Right cardiac atrium (tissue), 5 donors: ENCODE data around the gene RNF213. TPM values are rescaled to one million over a fixed set of nuclear protein-coding genes. Genes with fewer than 3 reads are reported as not detected.

Experiments
- ATAC-seq, 2 donors: fragments of 200-7000 bp; cut with Tn5 transposase; one replicate each; pipeline versions ENCODE4 v1.8.0 to v1.9.1; 2020; ENCODE audit warnings: moderate library complexity in 2 of 2, mild to moderate bottlenecking in 1 of 2
- DNase-seq, 3 donors: peaks; one replicate each; pipeline ENCODE4 v3.0.0-alpha.2; 2020
- H3K27ac ChIP-seq: one replicate; pipeline ENCODE4 v1.5.1; 2013; ENCODE audit warnings: mild to moderate bottlenecking, low read length, control low read depth, moderate library complexity
- H3K27me3 ChIP-seq: one replicate; pipeline ENCODE4 v1.6.1; 2013; ENCODE audit not compliant: control insufficient read depth, insufficient read depth
- H3K4me1 ChIP-seq: one replicate; pipeline ENCODE4 v1.6.1; 2013; ENCODE audit warnings: low read length; ENCODE audit not compliant: control insufficient read depth, insufficient read depth
- H3K4me3 ChIP-seq: one replicate; pipeline ENCODE4 v1.5.1; 2013; ENCODE audit warnings: low read length, control low read depth
- H3K9me3 ChIP-seq: one replicate; pipeline ENCODE4 v1.6.1; 2013; ENCODE audit warnings: low read length; ENCODE audit not compliant: control insufficient read depth
- WGBS: extraction: QIAGEN DNeasy Blood & Tissue Kit; methylation state at CpG from one replicate; pipeline ENCODE4 v1.1.7; 2013; 5-methylcytosine and 5-hydroxymethylcytosine counted together
- intact Hi-C, 4 donors: fragments of 100-400 bp; cut with DNase I; formaldehyde crosslinking; loops; one replicate each; pipeline versions ENCODE4 v1.11.0 to v1.14.0; 2022 to 2023
- polyA plus RNA-seq: library from polyadenylated mRNA; stranded (reverse); fragments of 200-250 nt; gene quantifications from one replicate; pipeline ENCODE4 v1.2.3, GENCODE V29; 2013
- total RNA-seq, 4 donors: library from RNA; stranded (reverse); fragmentation: NEBNext Ultra II Directional; extraction: Animal tissue kit (Norgen Biotek cat#: 25700); gene quantifications; one replicate each; pipeline ENCODE4 v1.2.1, GENCODE V29; 2021
- donor health status: healthy with polysubstance abuse.
- donor health status: DM: no; HTN: yes; CAD: no.
- donor health status: DM: no; HTN: no; CAD: no.
- donor health status: DM: no; HTN: yes; CAD: no; lungs with severe emphysema.
- donor health status: DM: yes; HTN: yes; CAD: no.

Gene RNF213
- total and polyA plus RNA-seq, 5 donors = 28.7 to 49.7 (median 43.0) TPM

GRCh38 chr17:80224683-80225082, 36.0 kb upstream of the RNF213 start:
- WGBS = 89% methylated on average over 6 of the region's 6 CpGs
- no peak overlapping the region for H3K4me3 ChIP-seq
- no peaks in the 10 kb centered on the region for H3K9me3 ChIP-seq
- DNase-seq = peak in 2 of 3 donors; percentile 24 to 39
- no peak overlapping the region for H3K27ac ChIP-seq
- H3K4me1 ChIP-seq = no peaks in the 10 kb centered on the region
- intact Hi-C loops = no loop called here
- no peak for ATAC-seq
- no peaks in the 10 kb centered on the region for H3K27me3 ChIP-seq

DNA sequence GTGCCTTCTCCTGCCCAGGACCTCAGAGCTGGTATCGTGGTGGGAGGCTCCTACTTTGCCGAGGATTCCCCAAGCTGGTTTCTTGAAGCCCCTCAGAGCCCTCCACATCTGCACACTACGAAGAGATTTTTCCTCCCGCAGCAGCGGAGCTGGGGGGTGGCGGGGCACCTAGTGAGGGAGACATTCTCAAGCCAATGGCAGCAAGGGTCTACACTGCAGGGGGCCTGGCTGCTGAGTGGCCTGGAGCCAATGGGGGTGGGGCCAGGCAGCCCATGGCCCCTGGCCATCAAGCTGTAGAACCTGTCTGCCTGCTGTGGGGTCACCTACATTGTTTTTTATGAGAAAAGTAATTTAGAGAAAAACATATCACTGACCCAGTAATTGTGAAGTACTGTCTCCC, 35.4 kb upstream of the RNF213 start:
- DNase-seq = peak in 2 of 3 donors; percentile 11 to 15
- Histone ChIP-seq H3K4me3 (no peak overlapping the region), H3K27me3 (no peaks in the 10 kb centered on the region), H3K4me1 (no peaks in the 10 kb centered on the region), H3K27ac (no peak overlapping the region), H3K9me3 (no peaks in the 10 kb centered on the region)
- intact Hi-C loops = no loop called here
- ATAC-seq = no peak
- 88% methylated on average over 6 of the region's 6 CpGs for WGBS

DNA sequence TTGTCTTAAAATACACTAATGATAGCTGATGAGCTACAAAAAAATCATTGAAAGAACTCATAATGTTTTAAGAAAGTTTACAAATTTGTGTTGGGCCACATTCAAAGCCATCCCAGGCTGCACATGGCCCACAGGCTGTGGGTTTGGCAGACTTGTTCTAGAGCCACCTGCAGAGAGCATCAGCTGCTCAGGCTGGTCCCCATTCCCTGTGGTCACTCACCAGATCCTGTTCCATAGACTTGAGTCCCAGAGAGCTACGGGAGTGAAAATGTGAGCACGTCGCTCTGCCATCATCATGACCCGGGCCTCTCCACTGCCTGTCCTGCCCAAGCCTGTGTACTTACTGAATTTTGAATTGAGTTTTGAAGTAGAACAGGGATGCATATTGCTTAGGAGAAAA, 33.5 kb upstream of the RNF213 start:
- intact Hi-C loops = no loop called here
- no peaks in the 10 kb centered on the region for H3K4me1 ChIP-seq
- H3K27ac ChIP-seq = no peak overlapping the region
- no peaks in the 10 kb centered on the region for H3K27me3 ChIP-seq
- H3K9me3 ChIP-seq = no peaks in the 10 kb centered on the region
- no peak for DNase-seq
- ATAC-seq = no peak
- H3K4me3 ChIP-seq = no peak overlapping the region
- 95% methylated on average over 4 of the region's 4 CpGs for WGBS

DNA sequence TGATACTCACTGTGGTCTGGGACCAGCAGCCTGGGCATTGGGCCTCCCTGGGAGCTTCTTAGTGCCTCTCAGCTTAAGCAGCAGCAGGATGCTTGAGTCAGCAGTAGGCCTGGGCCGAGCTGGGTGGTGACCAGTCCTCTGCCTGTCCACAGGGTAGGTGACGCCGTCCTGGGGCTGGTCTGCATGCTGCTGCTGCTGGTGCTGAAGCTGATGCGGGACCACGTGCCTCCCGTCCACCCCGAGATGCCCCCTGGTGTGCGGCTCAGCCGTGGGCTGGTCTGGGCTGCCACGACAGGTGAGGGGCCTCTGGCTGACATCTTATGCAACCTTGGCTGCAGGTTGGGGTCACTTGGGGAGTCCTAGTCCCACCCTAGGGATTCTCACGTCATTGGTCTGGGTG, 33.0 kb upstream of the RNF213 start:
- no peaks in the 10 kb centered on the region for H3K4me1 ChIP-seq
- H3K9me3 ChIP-seq = no peaks in the 10 kb centered on the region
- DNase-seq (peak; percentile 14 to 38 (median 22)), ATAC-seq (no peak)
- H3K4me3 ChIP-seq = no peak overlapping the region
- 95% methylated on average over 11 of the region's 11 CpGs for WGBS
- H3K27ac ChIP-seq = no peak overlapping the region
- intact Hi-C loops = no loop called here
- H3K27me3 ChIP-seq = no peaks in the 10 kb centered on the region

GRCh38 chr17:80228477-80228876, 32.2 kb upstream of the RNF213 start:
- Histone ChIP-seq H3K27ac (no peak overlapping the region), H3K4me3 (no peak overlapping the region), H3K27me3 (no peaks in the 10 kb centered on the region), H3K4me1 (no peaks in the 10 kb centered on the region), H3K9me3 (no peaks in the 10 kb centered on the region)
- ATAC-seq (no peak), DNase-seq (peak; percentile 3 to 38 (median 24))
- WGBS = 93% methylated on average over 14 of the region's 14 CpGs
- intact Hi-C loops = no loop called here

GRCh38 chr17:80229011-80229410, 31.6 kb upstream of the RNF213 start:
- no peak for DNase-seq
- no peak overlapping the region for H3K27ac ChIP-seq
- H3K27me3 ChIP-seq = no peaks in the 10 kb centered on the region
- no peak overlapping the region for H3K4me3 ChIP-seq
- H3K9me3 ChIP-seq = no peaks in the 10 kb centered on the region
- H3K4me1 ChIP-seq = no peaks in the 10 kb centered on the region
- ATAC-seq = no peak
- 79% methylated on average over 4 of the region's 4 CpGs for WGBS
- intact Hi-C loops = no loop called here

DNA sequence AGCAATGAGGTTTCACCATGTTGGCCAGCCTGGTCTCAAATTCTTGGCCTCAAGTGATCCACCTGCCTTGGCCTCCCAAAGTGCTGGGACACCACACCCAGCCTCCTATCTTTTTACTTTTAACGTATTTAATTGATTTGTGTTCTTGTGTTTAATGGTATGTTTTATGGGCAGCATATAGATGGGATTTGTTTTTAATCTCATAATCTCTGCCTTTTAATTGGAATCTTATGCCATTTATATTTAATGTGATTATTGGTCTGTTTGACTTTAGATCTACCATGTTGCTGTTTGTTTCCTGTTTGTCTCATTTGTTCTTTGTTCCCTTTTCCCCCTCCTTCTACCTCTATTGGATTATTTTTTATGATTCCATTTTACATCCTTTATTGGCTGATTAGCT, 28.2 kb upstream of the RNF213 start:
- DNase-seq (no peak), ATAC-seq (no peak)
- Histone ChIP-seq H3K27me3 (no peaks in the 10 kb centered on the region), H3K4me3 (no peak overlapping the region), H3K9me3 (no peaks in the 10 kb centered on the region), H3K4me1 (no peaks in the 10 kb centered on the region), H3K27ac (no peak overlapping the region)
- WGBS = 98% methylated on average over 1 of the region's 1 CpG
- intact Hi-C loops = no loop called here

DNA sequence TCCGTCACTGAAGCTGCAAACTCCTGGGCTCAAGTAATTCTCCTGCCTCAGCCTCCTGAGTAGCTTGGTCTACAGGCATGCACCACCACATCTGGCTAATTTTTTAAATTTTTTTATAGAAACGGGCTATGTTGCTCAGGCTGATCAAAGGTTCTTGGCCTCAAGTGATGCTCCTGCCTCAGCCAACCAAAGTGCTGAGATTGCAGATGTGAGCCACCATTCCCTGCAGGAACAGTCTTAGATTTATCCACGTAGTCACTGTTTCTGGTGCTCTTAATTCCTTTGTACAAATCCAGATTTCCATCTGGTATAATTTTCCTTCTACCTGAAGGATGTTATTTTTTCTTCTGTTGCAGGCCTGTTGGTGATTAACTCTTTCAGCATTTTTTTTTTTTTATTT, 27.4 kb upstream of the RNF213 start:
- no peak overlapping the region for H3K27ac ChIP-seq
- intact Hi-C loops = no loop called here
- DNase-seq (no peak), ATAC-seq (no peak)
- 98% methylated on average over 3 of the region's 3 CpGs for WGBS
- no peaks in the 10 kb centered on the region for H3K27me3 ChIP-seq
- H3K4me3 ChIP-seq = no peak overlapping the region
- H3K9me3 ChIP-seq = no peaks in the 10 kb centered on the region
- no peaks in the 10 kb centered on the region for H3K4me1 ChIP-seq

- DNase-seq = no peak
- WGBS = 88% methylated on average over 17 of the region's 17 CpGs
- ATAC-seq = no peak
Measured at GRCh38 chr17:80236911-80237310, 23.7 kb upstream of the RNF213 start.

GRCh38 chr17:80237386-80237785, 23.3 kb upstream of the RNF213 start:
- no peak for ATAC-seq
- Histone ChIP-seq H3K9me3 (no peaks in the 10 kb centered on the region), H3K27me3 (no peaks in the 10 kb centered on the region), H3K4me1 (no peaks in the 10 kb centered on the region), H3K27ac (no peak overlapping the region), H3K4me3 (no peak overlapping the region)
- intact Hi-C loops = no loop called here
- peak in 1 of 3 donors; percentile 41 for DNase-seq
- whole genome bisulfite sequencing = 97% methylated on average over 10 of the region's 10 CpGs

More at GRCh38 chr17:80236911-80237310, 23.7 kb upstream of the RNF213 start:
- H3K27ac ChIP-seq = no peak overlapping the region
- no peaks in the 10 kb centered on the region for H3K27me3 ChIP-seq
- H3K9me3 ChIP-seq = no peaks in the 10 kb centered on the region
- no peaks in the 10 kb centered on the region for H3K4me1 ChIP-seq
- intact Hi-C loops = no loop called here
- H3K4me3 ChIP-seq = no peak overlapping the region

DNA sequence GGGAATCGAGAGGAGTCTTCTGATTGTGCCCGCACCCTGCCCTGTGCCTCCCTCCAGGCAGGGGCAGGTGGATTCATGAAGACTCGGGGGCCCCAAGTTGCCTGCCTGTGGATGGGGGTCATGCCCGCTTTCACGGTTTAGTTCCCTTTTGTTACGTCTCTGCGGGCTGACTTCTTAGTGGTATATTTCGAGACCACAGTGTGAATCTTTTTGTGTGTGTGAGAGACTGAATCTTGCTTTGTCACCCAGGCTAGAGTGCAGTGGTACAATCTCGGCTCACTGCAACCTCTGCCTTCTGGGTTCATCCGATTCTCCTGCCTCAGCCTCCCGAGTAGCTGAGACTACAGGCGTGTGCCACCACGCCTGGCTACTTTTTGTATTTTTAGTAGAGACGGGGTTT, 18.1 kb upstream of the RNF213 start:
- Histone ChIP-seq H3K4me1 (no peaks in the 10 kb centered on the region), H3K27me3 (no peaks in the 10 kb centered on the region), H3K27ac (no peak overlapping the region), H3K4me3 (no peak overlapping the region), H3K9me3 (no peaks in the 10 kb centered on the region)
- no peak for ATAC-seq
- intact Hi-C loops = no loop called here
- DNase-seq = peak in 1 of 3 donors; percentile 22
- 82% methylated on average over 14 of the region's 14 CpGs for WGBS
